ENCODE results near the gene ART3. TPM values are rescaled to one million over a fixed set of nuclear protein-coding genes. Genes with fewer than 3 reads are reported as not detected.
"Not testable (repeated sequence)": the region's sequence is repeated elsewhere in the genome, so short reads cannot be mapped to it uniquely, and the experiment has no call there.

ART3 gene
- total RNA-seq (not detected), polyA plus RNA-seq (not detected)

GRCh38 chr4:76074468-76074867 lies at the start of gene ART3:
TSS of gene ART3 (plus strand) at chr4:76074709. CDS start at chr4:76075890, 1,181 bp downstream.
- H3K9me3 ChIP-seq (ENCODE audit: low read length): no peaks in the 10 kb centered on the region
- Mint-ChIP-seq H3K36me3 (no peaks in the 10 kb centered on the region), H3K9me3 (no peaks in the 10 kb centered on the region), H3K4me3 (no peak within 1 kb of the TSS), H3K27me3 (peaks cover 2 to 4% of the 10 kb centered on the region in 2 donors), H3K4me1 (no peaks in the 10 kb centered on the region), H3K27ac (no peak within 1 kb of the TSS)
- ChIA-PET CTCF (no interaction called here), POLR2A (no interaction called here)
- H3K36me3 ChIP-seq (ENCODE audit: insufficient read depth, low read length): no peaks in the 10 kb centered on the region
- H3K4me3 ChIP-seq (ENCODE audit: low read length): no peak within 1 kb of the TSS
- no peak within 1 kb of the TSS for H3K27ac ChIP-seq (ENCODE audit: low read depth, low read length)
- H3K27me3 ChIP-seq (ENCODE audit: insufficient read depth, low read length, poor library complexity, severe bottlenecking): no peaks in the 10 kb centered on the region
- no peaks in the 10 kb centered on the region for H3K4me1 ChIP-seq (ENCODE audit: insufficient read depth, low read length)
- DNase-seq: no peak

- peak in 1 of 5 donors; percentile 13 for DNase-seq
- CTCF ChIA-PET: no interaction called here
Measured at GRCh38 chr4:76028350-76028765, 46.2 kb upstream of the ART3 start.

DNA sequence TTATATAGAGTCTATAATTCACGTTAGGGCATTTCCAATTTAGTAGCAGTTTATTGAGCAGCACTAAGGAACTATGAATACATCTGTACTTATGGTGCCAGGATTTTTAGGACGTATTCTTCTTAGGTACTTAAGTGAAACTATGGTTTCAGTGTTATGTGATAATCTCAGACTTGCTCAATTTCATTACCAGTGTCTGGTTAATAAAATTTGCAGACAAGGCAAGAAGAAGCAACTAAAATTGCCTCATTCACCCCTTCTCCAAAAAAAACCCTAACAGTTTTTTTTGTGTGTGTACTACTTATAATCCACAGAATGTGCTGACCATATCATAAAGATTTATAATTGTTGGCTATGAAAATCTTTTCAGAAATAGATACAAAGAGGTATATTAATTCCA lies 45.2 kb upstream of the ART3 start:
- ChIA-PET CTCF (no interaction called here), POLR2A (no interaction called here)
- H3K9me3 Mint-ChIP-seq: no peaks in the 10 kb centered on the region
- DNase-seq: no peak
- H3K27me3 Mint-ChIP-seq: peaks cover 0 to 7% of the 10 kb centered on the region in 2 donors
- H3K27me3 ChIP-seq (ENCODE audit: insufficient read depth, low read length, poor library complexity, severe bottlenecking): no peaks in the 10 kb centered on the region
- no peak overlapping the region for H3K4me3 Mint-ChIP-seq
- peaks cover 6 to 12% (median 12%) of the 10 kb centered on the region in 3 donors for H3K4me1 Mint-ChIP-seq
- no peak overlapping the region for H3K27ac ChIP-seq (ENCODE audit: low read depth, low read length)
- no peak overlapping the region for H3K27ac Mint-ChIP-seq
- H3K36me3 Mint-ChIP-seq: peaks cover 0 to 1% (median 0%) of the 10 kb centered on the region in 3 donors
- H3K4me3 ChIP-seq (ENCODE audit: low read length): no peak overlapping the region
- H3K4me1 ChIP-seq (ENCODE audit: insufficient read depth, low read length): peaks cover 4% of the 10 kb centered on the region
- no peaks in the 10 kb centered on the region for H3K36me3 ChIP-seq (ENCODE audit: insufficient read depth, low read length)
- no peaks in the 10 kb centered on the region for H3K9me3 ChIP-seq (ENCODE audit: low read length)

More at GRCh38 chr4:76028350-76028765, 46.2 kb upstream of the ART3 start:
- Histone ChIP-seq H3K36me3 (ENCODE audit: insufficient read depth, low read length) (no peaks in the 10 kb centered on the region), H3K4me1 (ENCODE audit: insufficient read depth, low read length) (peaks cover 10% of the 10 kb centered on the region), H3K27ac (ENCODE audit: low read depth, low read length) (no peak overlapping the region), H3K27me3 (ENCODE audit: insufficient read depth, low read length, poor library complexity, severe bottlenecking) (no peaks in the 10 kb centered on the region), H3K9me3 (ENCODE audit: low read length) (no peaks in the 10 kb centered on the region), H3K4me3 (ENCODE audit: low read length) (no peak overlapping the region)
- H3K4me3 Mint-ChIP-seq: peak overlapping the region in 5 of 7 donors; percentile 1 to 56 (median 13)
- H3K36me3 Mint-ChIP-seq: peaks cover 0 to 1% (median 0%) of the 10 kb centered on the region in 3 donors
- peak overlapping the region in 2 of 8 donors; percentile 21 to 59 for H3K27ac Mint-ChIP-seq
- POLR2A ChIA-PET: no interaction called here
- H3K9me3 Mint-ChIP-seq: no peaks in the 10 kb centered on the region
- peaks cover 0 to 12% of the 10 kb centered on the region in 2 donors for H3K27me3 Mint-ChIP-seq
- peaks cover 9 to 21% (median 20%) of the 10 kb centered on the region in 3 donors for H3K4me1 Mint-ChIP-seq

- no peaks in the 10 kb centered on the region for H3K4me1 ChIP-seq (ENCODE audit: insufficient read depth, low read length)
Measured at GRCh38 chr4:76035141-76035540, 39.4 kb upstream of the ART3 start.

DNA sequence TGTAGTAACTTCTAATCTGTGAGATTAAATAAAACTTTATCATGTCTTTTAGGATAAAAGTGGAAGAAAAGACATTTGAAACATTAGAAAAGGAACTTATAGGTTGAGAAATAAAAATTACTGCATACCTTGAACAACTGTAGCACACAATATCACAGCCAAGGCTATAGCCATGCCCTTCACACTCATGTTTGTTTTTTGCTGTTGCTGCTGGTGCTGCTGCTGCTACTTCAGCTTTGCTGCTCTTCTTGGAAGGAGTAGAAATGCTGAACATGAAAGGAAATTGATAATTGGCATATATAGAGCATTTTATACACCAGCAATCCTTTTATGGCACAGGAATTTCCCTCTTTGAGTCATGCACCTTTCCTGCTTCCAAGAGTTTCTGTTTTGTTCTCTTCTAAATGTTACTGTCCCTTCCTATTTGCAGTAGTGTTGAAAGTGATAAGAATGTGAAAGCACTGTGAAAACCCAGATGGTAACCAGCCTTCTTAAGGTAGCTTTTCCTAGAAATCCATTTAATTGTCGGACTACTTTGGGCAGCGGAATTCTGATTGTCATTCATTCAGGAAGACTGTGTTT lies 38.6 kb upstream of the ART3 start, which contains the start of gene CXCL11:
TSS of gene CXCL11 (minus strand) at position 272 of the 582 bp plus-strand sequence. CDS start at position 189, 83 bp downstream.
- Histone ChIP-seq H3K36me3 (ENCODE audit: insufficient read depth, low read length) (no peaks in the 10 kb centered on the region), H3K27me3 (ENCODE audit: insufficient read depth, low read length, poor library complexity, severe bottlenecking) (no peaks in the 10 kb centered on the region), H3K4me1 (ENCODE audit: insufficient read depth, low read length) (no peaks in the 10 kb centered on the region), H3K27ac (ENCODE audit: low read depth, low read length) (no peak within 1 kb of the TSS), H3K4me3 (ENCODE audit: low read length) (no peak within 1 kb of the TSS), H3K9me3 (ENCODE audit: low read length) (no peaks in the 10 kb centered on the region)
- Mint-ChIP-seq H3K27ac (no peak within 1 kb of the TSS), H3K36me3 (no peaks in the 10 kb centered on the region), H3K4me3 (no peak within 1 kb of the TSS), H3K27me3 (peaks cover 3 to 4% of the 10 kb centered on the region in 2 donors), H3K9me3 (no peaks in the 10 kb centered on the region), H3K4me1 (peaks cover 0 to 4% (median 0%) of the 10 kb centered on the region in 3 donors)
- POLR2A ChIA-PET: no interaction called here
- CTCF ChIA-PET: no interaction called here
- DNase-seq: no peak

More at GRCh38 chr4:76035141-76035540, 39.4 kb upstream of the ART3 start:
- no peak overlapping the region for H3K4me3 Mint-ChIP-seq
- no peaks in the 10 kb centered on the region for H3K36me3 Mint-ChIP-seq
- no peaks in the 10 kb centered on the region for H3K36me3 ChIP-seq (ENCODE audit: insufficient read depth, low read length)
- POLR2A ChIA-PET: no interaction called here
- H3K4me3 ChIP-seq (ENCODE audit: low read length): no peak overlapping the region
- no peaks in the 10 kb centered on the region for H3K9me3 Mint-ChIP-seq
- no peaks in the 10 kb centered on the region for H3K27me3 ChIP-seq (ENCODE audit: insufficient read depth, low read length, poor library complexity, severe bottlenecking)
- H3K27ac ChIP-seq (ENCODE audit: low read depth, low read length): no peak overlapping the region
- H3K9me3 ChIP-seq (ENCODE audit: low read length): no peaks in the 10 kb centered on the region
- peaks cover 0 to 3% of the 10 kb centered on the region in 2 donors for H3K27me3 Mint-ChIP-seq
- DNase-seq: no peak
- CTCF ChIA-PET: no interaction called here
- peaks cover 0 to 4% (median 0%) of the 10 kb centered on the region in 3 donors for H3K4me1 Mint-ChIP-seq
- no peak overlapping the region for H3K27ac Mint-ChIP-seq

DNA sequence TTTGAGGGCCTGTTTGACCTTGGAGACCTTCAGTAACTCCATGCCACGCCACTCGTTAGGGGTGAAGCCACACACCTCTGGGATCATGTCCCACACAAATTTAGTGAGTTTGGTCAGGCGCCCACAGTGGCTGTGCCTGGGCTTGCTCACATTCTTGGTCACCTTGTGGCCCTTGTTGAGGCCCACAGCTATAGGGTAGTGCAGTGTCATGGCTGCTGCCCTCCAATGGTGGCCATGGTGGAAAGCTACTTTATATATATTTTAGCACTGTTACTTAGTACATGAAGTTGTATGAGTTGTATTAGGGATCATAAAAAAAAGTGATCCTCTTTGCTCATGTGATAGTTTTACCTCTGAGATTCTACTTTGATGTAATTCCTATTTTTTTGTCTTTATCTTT lies 37.7 kb upstream of the ART3 start:
- Mint-ChIP-seq H3K4me1 (peaks cover 0 to 4% (median 0%) of the 10 kb centered on the region in 3 donors), H3K27me3 (peaks cover under 1 to 7% of the 10 kb centered on the region in 2 donors), H3K36me3 (no peaks in the 10 kb centered on the region), H3K27ac (no peak overlapping the region), H3K4me3 (no peak overlapping the region), H3K9me3 (no peaks in the 10 kb centered on the region)
- POLR2A ChIA-PET: no interaction called here
- no peaks in the 10 kb centered on the region for H3K27me3 ChIP-seq (ENCODE audit: insufficient read depth, low read length, poor library complexity, severe bottlenecking)
- no peaks in the 10 kb centered on the region for H3K36me3 ChIP-seq (ENCODE audit: insufficient read depth, low read length)
- H3K9me3 ChIP-seq (ENCODE audit: low read length): no peaks in the 10 kb centered on the region
- no peaks in the 10 kb centered on the region for H3K4me1 ChIP-seq (ENCODE audit: insufficient read depth, low read length)
- H3K4me3 ChIP-seq (ENCODE audit: low read length): no peak overlapping the region
- CTCF ChIA-PET: no interaction called here
- DNase-seq: no peak
- no peak overlapping the region for H3K27ac ChIP-seq (ENCODE audit: low read depth, low read length)

- Mint-ChIP-seq H3K27me3 (peaks cover 4 to 14% of the 10 kb centered on the region in 2 donors), H3K27ac (peak overlapping the region in 3 of 8 donors; percentile 47 to 84 (median 47)), H3K4me3 (peak overlapping the region; percentile 46 to 86 (median 82))
- H3K36me3 Mint-ChIP-seq; H3K27ac ChIP-seq (ENCODE audit: low read depth, low read length); H3K4me1 ChIP-seq (ENCODE audit: insufficient read depth, low read length); DNase-seq; H3K36me3 ChIP-seq (ENCODE audit: insufficient read depth, low read length); CTCF ChIA-PET; H3K9me3 ChIP-seq (ENCODE audit: low read length); POLR2A ChIA-PET; H3K9me3 Mint-ChIP-seq; H3K27me3 ChIP-seq (ENCODE audit: insufficient read depth, low read length, poor library complexity, severe bottlenecking); H3K4me3 ChIP-seq (ENCODE audit: low read length); H3K4me1 Mint-ChIP-seq: not testable (repeated sequence)
Measured at GRCh38 chr4:76042241-76042998, 32.1 kb upstream of the ART3 start.

- POLR2A ChIA-PET; DNase-seq; H3K27me3 ChIP-seq (ENCODE audit: insufficient read depth, low read length, poor library complexity, severe bottlenecking); H3K9me3 Mint-ChIP-seq; H3K4me3 ChIP-seq (ENCODE audit: low read length); H3K4me1 ChIP-seq (ENCODE audit: insufficient read depth, low read length); H3K4me3 Mint-ChIP-seq; H3K27ac ChIP-seq (ENCODE audit: low read depth, low read length); H3K27ac Mint-ChIP-seq; H3K36me3 ChIP-seq (ENCODE audit: insufficient read depth, low read length); H3K9me3 ChIP-seq (ENCODE audit: low read length); H3K4me1 Mint-ChIP-seq; CTCF ChIA-PET; H3K36me3 Mint-ChIP-seq: not testable (repeated sequence)
- H3K27me3 Mint-ChIP-seq: peaks cover 4 to 20% of the 10 kb centered on the region in 2 donors
Measured at GRCh38 chr4:76043306-76043705, 31.2 kb upstream of the ART3 start.
